Keratinocyte (primary cell): ENCODE results near the gene PPFIBP2. TPM values are rescaled to one million over a fixed set of nuclear protein-coding genes. Genes with fewer than 3 reads are reported as not detected.
A peak's percentile ranks its signal among the peaks of the same experiment; 100 is the strongest.

ENCODE experiments used
- DNase-seq: peaks from one replicate; pipeline ENCODE4 v3.0.0-alpha.2; 2011; ENCODE audit warnings: low read depth, missing footprints, low spot score
- FAIRE-seq: peaks from 2 replicates; lab custom pipeline; 2011; peaks lifted over from hg19 to GRCh38; lab: Jason Lieb, UNC
- H2AFZ ChIP-seq: 2 replicates; pipeline ENCODE4 v1.6.0; 2012; ENCODE audit warnings: low read length, control low read depth, inconsistent platforms; ENCODE audit not compliant: control insufficient read depth
- H3K27ac ChIP-seq: 2 replicates; pipeline ENCODE4 v1.5.1; 2011; ENCODE audit warnings: low read length; ENCODE audit not compliant: control insufficient read depth, insufficient read depth
- H3K27me3 ChIP-seq: 3 replicates; pipeline ENCODE4 v1.6.0; 2011; ENCODE audit warnings: low read length; ENCODE audit not compliant: control insufficient read depth, insufficient read depth; ENCODE audit errors: extremely low read depth
- H3K36me3 ChIP-seq, 2 experiments: 2 replicates in 1 of 2; 3 replicates in 1 of 2; pipeline ENCODE4 v1.5.1; 2011; ENCODE audit warnings: low read length in 2 of 2, mild to moderate bottlenecking in 1 of 2; ENCODE audit not compliant: control insufficient read depth in 2 of 2, insufficient read depth in 2 of 2; ENCODE audit errors: extremely low read depth in 1 of 2
- H3K4me1 ChIP-seq: 3 replicates; pipeline ENCODE4 v1.5.1; 2011; ENCODE audit warnings: low read length; ENCODE audit not compliant: control insufficient read depth, insufficient read depth; ENCODE audit errors: extremely low read depth
- H3K4me2 ChIP-seq: 3 replicates; pipeline ENCODE4 v1.6.0; 2011; ENCODE audit warnings: low read depth, low read length; ENCODE audit not compliant: control insufficient read depth, insufficient read depth; ENCODE audit errors: extremely low read depth
- H3K4me3 ChIP-seq, 3 experiments: fragments of 200-600 bp in 1 of 3; sonication (generic) in 1 of 3; 2 replicates in 2 of 3; 3 replicates in 1 of 3; pipeline ENCODE4 v1.5.1; 2011 to 2016; ENCODE audit warnings: low read length in 3 of 3, mild to moderate bottlenecking in 3 of 3, control low read depth in 2 of 3, inconsistent platforms in 1 of 3, low read depth in 1 of 3, mixed read lengths in 1 of 3, mixed run types in 1 of 3, moderate library complexity in 1 of 3; ENCODE audit not compliant: control insufficient read depth in 2 of 3, insufficient read depth in 2 of 3; ENCODE audit errors: extremely low read depth in 1 of 3
- H3K79me2 ChIP-seq: 2 replicates; pipeline ENCODE4 v1.6.0; 2012; ENCODE audit warnings: low read length; ENCODE audit not compliant: control insufficient read depth, insufficient read depth
- H3K9ac ChIP-seq: 3 replicates; pipeline ENCODE4 v1.6.0; 2011; ENCODE audit warnings: low read length; ENCODE audit not compliant: control insufficient read depth, insufficient read depth; ENCODE audit errors: extremely low read depth
- H3K9me1 ChIP-seq: 3 replicates; pipeline ENCODE4 v1.6.0; 2011; ENCODE audit warnings: low read length; ENCODE audit not compliant: control insufficient read depth, insufficient read depth; ENCODE audit errors: extremely low read depth
- H3K9me3 ChIP-seq: 2 replicates; pipeline ENCODE4 v1.5.1; 2012; ENCODE audit warnings: low read depth, low read length; ENCODE audit not compliant: control insufficient read depth
- H4K20me1 ChIP-seq: 3 replicates; pipeline ENCODE4 v1.6.0; 2011; ENCODE audit warnings: low read length; ENCODE audit not compliant: control insufficient read depth, insufficient read depth; ENCODE audit errors: extremely low read depth
- CTCF ChIP-seq, 3 experiments: IDR thresholded peaks in 1 of 3; conservative IDR thresholded peaks in 1 of 3; optimal IDR thresholded peaks in 1 of 3; 2 replicates in 2 of 3; 3 replicates in 1 of 3; pipeline versions ENCODE3 to v1.5.1; 2011; ENCODE audit warnings: low read length in 3 of 3, mild to moderate bottlenecking in 3 of 3, moderate library complexity in 2 of 3, control low read depth in 1 of 3, inconsistent platforms in 1 of 3; ENCODE audit not compliant: insufficient read depth in 2 of 3; ENCODE audit errors: extremely low read depth in 1 of 3
- EZH2 ChIP-seq: IDR thresholded peaks from one replicate; pipeline ENCODE4 v1.6.1; 2012; ENCODE audit warnings: inconsistent platforms, mild to moderate bottlenecking, low read length, moderate library complexity
- dilution Hi-C: fragments of 300-500 bp; cut with MboI; formaldehyde crosslinking; loops from one replicate; pipeline ENCODE4 v1.7.0; 2020; ENCODE audit warnings: low sequenced_read_pairs; ENCODE audit not compliant: extremely low pct_ligation_motif_present
- polyA plus RNA-seq, 5 experiments: library from polyadenylated mRNA; depleted of rRNA in 3 of 5; stranded (reverse) in 3 of 5; stranded (forward) in 1 of 5; unstranded in 1 of 5; fragments of >200 nt; gene quantifications; 1 replicate in 1 of 5; 2 replicates in 3 of 5; 3 replicates in 1 of 5; pipeline versions ENCODE4 v1.2.1 to v1.2.3, GENCODE V29; 2011 to 2012; ENCODE audit warnings: missing spikeins in 2 of 5, low read depth in 1 of 5, low replicate concordance in 1 of 5

The PPFIBP2 gene
- polyA plus RNA-seq, 1 donor (not counting 4 experiments of a cell fraction or from before 2014, with no cell fraction given), result 11.0 TPM

- Histone ChIP-seq H3K27me3 (no peaks in the 10 kb centered on the region), H3K79me2 (no peaks in the 10 kb centered on the region), H3K4me2 (no peak overlapping the region), H3K9ac (no peak overlapping the region), H3K9me1 (no peaks in the 10 kb centered on the region), H3K4me3 (no peak overlapping the region), H2AFZ (no peak overlapping the region), H3K9me3 (no peaks in the 10 kb centered on the region), H3K36me3 (no peaks in the 10 kb centered on the region), H4K20me1 (no peaks in the 10 kb centered on the region), H3K4me1 (peaks cover 43% of the 10 kb centered on the region), H3K27ac (no peak overlapping the region)
- TF ChIP-seq EZH2 (no peak), CTCF (optimal IDR thresholded peaks at IDR 0.05 in 1 of 3, IDR thresholded peaks at IDR 0.05 in 1 of 3, conservative IDR thresholded peaks at IDR 0.05 in 1 of 3; ENCODE audit: extremely low read depth in 1 of 3, insufficient read depth in 2 of 3, low read length in 3 of 3) (no peak)
- no peak for FAIRE-seq
- dilution Hi-C loops, result no loop called here
- DNase-seq, result no peak
Measured at GRCh38 chr11:7587712-7588111, 73.9 kb downstream of the PPFIBP2 start.

- no peak overlapping the region for H2AFZ ChIP-seq
- no peak overlapping the region for H3K9ac ChIP-seq
- H3K36me3 ChIP-seq, result no peaks in the 10 kb centered on the region
- H3K4me3 ChIP-seq, result no peak overlapping the region
- TF ChIP-seq CTCF (optimal IDR thresholded peaks at IDR 0.05 in 1 of 3, IDR thresholded peaks at IDR 0.05 in 1 of 3, conservative IDR thresholded peaks at IDR 0.05 in 1 of 3; ENCODE audit: extremely low read depth in 1 of 3, insufficient read depth in 2 of 3, low read length in 3 of 3) (no peak), EZH2 (no peak)
- no peaks in the 10 kb centered on the region for H3K9me3 ChIP-seq
- FAIRE-seq (peak; percentile 20), DNase-seq (no peak)
- peak overlapping the region; percentile 37 for H3K27ac ChIP-seq
- no peaks in the 10 kb centered on the region for H3K79me2 ChIP-seq
- no peaks in the 10 kb centered on the region for H3K27me3 ChIP-seq
- H3K4me2 ChIP-seq, result peak overlapping the region; percentile 22
- no peaks in the 10 kb centered on the region for H4K20me1 ChIP-seq
- H3K4me1 ChIP-seq, result peaks cover 50% of the 10 kb centered on the region
- dilution Hi-C loops, result no loop called here
- no peaks in the 10 kb centered on the region for H3K9me1 ChIP-seq
Measured at GRCh38 chr11:7589861-7590260, 76.1 kb downstream of the PPFIBP2 start.
